Neural cell (in vitro differentiated cells): Measurements from ENCODE around the gene RIPOR1. TPM values are rescaled to one million over a fixed set of nuclear protein-coding genes. Genes with fewer than 3 reads are reported as not detected.

Source experiments
- H2AFZ ChIP-seq: fragments of 200-600, 300-800 bp; sonication (generic), shearing (Covaris generic); 2 replicates; pipeline ENCODE4 v1.6.0; 2014; ENCODE audit warnings: low read depth, mild to moderate bottlenecking, antibody characterized with exemption, low read length, moderate library complexity
- H3F3A ChIP-seq: fragments of 200-600 bp; shearing (Covaris generic); 2 replicates; pipeline ENCODE4 v1.6.1; 2016; ENCODE audit warnings: mild to moderate bottlenecking, moderate library complexity, mixed read lengths, antibody characterized with exemption, low read length; ENCODE audit not compliant: insufficient read depth, poor library complexity, severe bottlenecking
- H3K27ac ChIP-seq: fragments of 200-600, 300-800 bp; sonication (generic), shearing (Covaris generic); 2 replicates; pipeline ENCODE4 v1.5.1; 2014; ENCODE audit warnings: mild to moderate bottlenecking, low read length, moderate library complexity
- H3K27me3 ChIP-seq: fragments of 300-800, 200-600 bp; sonication (generic), shearing (Covaris generic); 2 replicates; pipeline ENCODE4 v1.6.0; 2014; ENCODE audit warnings: mild to moderate bottlenecking, low read depth, low read length, moderate library complexity; ENCODE audit not compliant: insufficient read depth
- H3K36me3 ChIP-seq: fragments of 300-800, 200-600 bp; sonication (generic), shearing (Covaris generic); 2 replicates; pipeline ENCODE4 v1.5.1; 2014; ENCODE audit warnings: mild to moderate bottlenecking, antibody characterized with exemption, low read length, moderate library complexity; ENCODE audit not compliant: insufficient read depth
- H3K4me2 ChIP-seq: fragments of 300-800, 200-600 bp; sonication (generic), shearing (Covaris generic); 2 replicates; pipeline ENCODE4 v1.6.0; 2014; ENCODE audit warnings: mild to moderate bottlenecking, low read length
- H3K4me3 ChIP-seq: fragments of 300-800, 200-600 bp; sonication (generic), shearing (Covaris generic); 2 replicates; pipeline ENCODE4 v1.5.1; 2014; ENCODE audit warnings: mild to moderate bottlenecking, low read length, moderate library complexity
- H3K79me2 ChIP-seq: fragments of 200-600 bp; shearing (Covaris generic); replicated peaks from 2 replicates; pipeline ENCODE4 v1.6.0; 2014; ENCODE audit warnings: mild to moderate bottlenecking, low read length, moderate library complexity; ENCODE audit not compliant: insufficient read depth
- H3K9ac ChIP-seq: fragments of 300-800, 200-600 bp; sonication (generic), shearing (Covaris generic); 2 replicates; pipeline ENCODE4 v1.6.1; 2016; ENCODE audit warnings: mild to moderate bottlenecking, low read length, mixed read lengths
- H3K9me2 ChIP-seq: fragments of 200-600 bp; shearing (Covaris generic); 2 replicates; pipeline ENCODE4 v1.6.1; 2016; ENCODE audit warnings: mild to moderate bottlenecking, low read length, mixed read lengths; ENCODE audit not compliant: insufficient read depth
- H3K9me3 ChIP-seq: fragments of 200-600, 300-800 bp; sonication (generic), shearing (Covaris generic); 2 replicates; pipeline ENCODE4 v1.6.1; 2016; ENCODE audit warnings: mild to moderate bottlenecking, mixed run types, low read length, moderate library complexity, mixed read lengths
- H4K20me1 ChIP-seq: fragments of 200-600 bp; shearing (Covaris generic); 2 replicates; pipeline ENCODE4 v1.6.1; 2016; ENCODE audit warnings: mild to moderate bottlenecking, mixed run types; ENCODE audit not compliant: insufficient read depth
- CTCF ChIP-seq: fragments of 450-650 bp; IDR thresholded peaks from 2 replicates; pipeline ENCODE4 v1.5.1; 2014; ENCODE audit warnings: antibody characterized with exemption, mild to moderate bottlenecking, moderate library complexity; ENCODE audit not compliant: poor library complexity, severe bottlenecking
- EP300 ChIP-seq: fragments of 450-650 bp; conservative IDR thresholded peaks from 2 replicates; pipeline ENCODE4 v1.6.1; 2014; ENCODE audit warnings: antibody characterized with exemption, mild to moderate bottlenecking, moderate library complexity; ENCODE audit not compliant: poor library complexity, severe bottlenecking
- EZH2 ChIP-seq: fragments of 200-600, 300-800 bp; shearing (Covaris generic), sonication (generic); IDR thresholded peaks from 2 replicates; pipeline ENCODE4 v1.6.1; 2014; ENCODE audit warnings: antibody characterized with exemption, low read length, borderline replicate concordance, mild to moderate bottlenecking; ENCODE audit not compliant: insufficient read depth, poor library complexity, severe bottlenecking
- MXI1 ChIP-seq: fragments of 450-650 bp; conservative IDR thresholded peaks from 2 replicates; pipeline ENCODE4 v1.6.1; 2014; ENCODE audit warnings: antibody characterized with exemption, mild to moderate bottlenecking; ENCODE audit not compliant: poor library complexity, severe bottlenecking
- POLR2AphosphoS5 ChIP-seq: IDR thresholded peaks from 2 replicates; pipeline ENCODE4 v1.6.1; 2012
- SMC3 ChIP-seq: fragments of 450-650 bp; conservative IDR thresholded peaks from 2 replicates; pipeline ENCODE4 v1.6.1; 2014; ENCODE audit warnings: antibody characterized with exemption, mild to moderate bottlenecking, moderate library complexity; ENCODE audit not compliant: poor library complexity
- TAF1 ChIP-seq: IDR thresholded peaks from 2 replicates; pipeline ENCODE4 v1.6.1; 2012; ENCODE audit warnings: low read depth
- polyA plus RNA-seq: library from polyadenylated mRNA; depleted of rRNA; stranded (reverse); fragments of >200 nt; gene quantifications from 2 replicates; pipeline ENCODE4 v1.2.3, GENCODE V29; 2014
- TF ChIP-seq, protein P1 (sequence below): IDR thresholded peaks from 2 replicates; pipeline ENCODE4 v1.6.1; 2012; ENCODE audit warnings: borderline replicate concordance

RIPOR1 gene
- polyA plus RNA-seq, 1 donor from 2014 or later = 13.2 TPM

DNA sequence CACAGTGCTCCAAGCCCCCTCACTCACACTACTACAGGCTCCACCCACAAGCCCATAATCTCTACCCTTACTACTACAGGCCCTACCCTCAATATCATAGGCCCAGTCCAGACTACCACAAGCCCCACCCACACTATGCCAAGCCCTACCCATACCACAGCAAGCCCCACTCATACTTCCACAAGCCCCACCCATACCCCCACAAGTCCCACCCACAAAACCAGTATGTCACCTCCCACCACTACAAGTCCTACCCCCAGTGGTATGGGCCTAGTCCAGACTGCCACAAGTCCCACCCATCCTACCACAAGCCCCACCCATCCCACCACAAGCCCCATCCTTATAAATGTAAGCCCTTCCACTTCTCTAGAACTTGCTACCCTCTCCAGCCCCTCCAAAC lies 13.8 kb downstream of the RIPOR1 start:
- H4K20me1 ChIP-seq = peaks cover 4% of the 10 kb centered on the region
- H3K4me3 ChIP-seq = no peak overlapping the region

DNA sequence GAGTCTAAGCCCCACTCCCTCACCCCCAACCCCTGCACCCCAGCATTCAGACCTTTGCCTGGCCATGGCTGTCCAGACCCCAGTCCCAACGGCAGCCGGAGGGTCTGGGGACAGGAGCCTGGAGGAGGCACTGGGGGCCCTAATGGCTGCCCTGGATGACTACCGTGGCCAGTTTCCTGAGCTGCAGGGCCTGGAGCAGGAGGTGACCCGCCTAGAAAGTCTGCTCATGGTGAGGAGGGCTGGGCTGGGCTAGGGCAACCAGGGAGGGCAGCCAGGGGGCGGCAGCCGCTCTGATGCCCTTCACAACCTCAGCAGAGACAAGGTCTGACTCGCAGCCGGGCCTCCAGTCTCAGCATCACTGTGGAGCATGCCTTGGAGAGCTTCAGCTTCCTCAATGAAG lies 14.4 kb downstream of the RIPOR1 start:
- Histone ChIP-seq H3K4me3 (no peak overlapping the region), H3K27me3 (peaks cover 2% of the 10 kb centered on the region), H2AFZ (no peak overlapping the region), H3K79me2 (no peaks in the 10 kb centered on the region), H3K36me3 (peaks cover 6% of the 10 kb centered on the region), H3K9me2 (no peaks in the 10 kb centered on the region), H3F3A (no peaks in the 10 kb centered on the region), H3K9me3 (no peaks in the 10 kb centered on the region), H3K9ac (no peak overlapping the region), H3K4me2 (no peak overlapping the region), H3K27ac (no peak overlapping the region), H4K20me1 (peaks cover 4% of the 10 kb centered on the region)
- TF ChIP-seq EP300 = no peak
- no peak for TF ChIP-seq MXI1
- TF ChIP-seq, protein P1, sequence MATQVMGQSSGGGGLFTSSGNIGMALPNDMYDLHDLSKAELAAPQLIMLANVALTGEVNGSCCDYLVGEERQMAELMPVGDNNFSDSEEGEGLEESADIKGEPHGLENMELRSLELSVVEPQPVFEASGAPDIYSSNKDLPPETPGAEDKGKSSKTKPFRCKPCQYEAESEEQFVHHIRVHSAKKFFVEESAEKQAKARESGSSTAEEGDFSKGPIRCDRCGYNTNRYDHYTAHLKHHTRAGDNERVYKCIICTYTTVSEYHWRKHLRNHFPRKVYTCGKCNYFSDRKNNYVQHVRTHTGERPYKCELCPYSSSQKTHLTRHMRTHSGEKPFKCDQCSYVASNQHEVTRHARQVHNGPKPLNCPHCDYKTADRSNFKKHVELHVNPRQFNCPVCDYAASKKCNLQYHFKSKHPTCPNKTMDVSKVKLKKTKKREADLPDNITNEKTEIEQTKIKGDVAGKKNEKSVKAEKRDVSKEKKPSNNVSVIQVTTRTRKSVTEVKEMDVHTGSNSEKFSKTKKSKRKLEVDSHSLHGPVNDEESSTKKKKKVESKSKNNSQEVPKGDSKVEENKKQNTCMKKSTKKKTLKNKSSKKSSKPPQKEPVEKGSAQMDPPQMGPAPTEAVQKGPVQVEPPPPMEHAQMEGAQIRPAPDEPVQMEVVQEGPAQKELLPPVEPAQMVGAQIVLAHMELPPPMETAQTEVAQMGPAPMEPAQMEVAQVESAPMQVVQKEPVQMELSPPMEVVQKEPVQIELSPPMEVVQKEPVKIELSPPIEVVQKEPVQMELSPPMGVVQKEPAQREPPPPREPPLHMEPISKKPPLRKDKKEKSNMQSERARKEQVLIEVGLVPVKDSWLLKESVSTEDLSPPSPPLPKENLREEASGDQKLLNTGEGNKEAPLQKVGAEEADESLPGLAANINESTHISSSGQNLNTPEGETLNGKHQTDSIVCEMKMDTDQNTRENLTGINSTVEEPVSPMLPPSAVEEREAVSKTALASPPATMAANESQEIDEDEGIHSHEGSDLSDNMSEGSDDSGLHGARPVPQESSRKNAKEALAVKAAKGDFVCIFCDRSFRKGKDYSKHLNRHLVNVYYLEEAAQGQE = no peak
- no peak for TF ChIP-seq TAF1
- no peak for TF ChIP-seq CTCF

More for the DNA sequence above, 13.8 kb downstream of the RIPOR1 start:
- Histone ChIP-seq H3F3A (no peaks in the 10 kb centered on the region), H3K36me3 (peaks cover 2% of the 10 kb centered on the region), H2AFZ (no peak overlapping the region), H3K9ac (no peak overlapping the region), H3K9me3 (no peaks in the 10 kb centered on the region), H3K9me2 (no peaks in the 10 kb centered on the region), H3K79me2 (no peaks in the 10 kb centered on the region), H3K27ac (no peak overlapping the region), H3K27me3 (peaks cover 5% of the 10 kb centered on the region), H3K4me2 (no peak overlapping the region)
- TF ChIP-seq SMC3 (no peak), POLR2AphosphoS5 (no peak)

- Histone ChIP-seq H3K4me2 (no peak overlapping the region), H3K27me3 (no peaks in the 10 kb centered on the region), H2AFZ (no peak overlapping the region), H4K20me1 (peaks cover 3% of the 10 kb centered on the region), H3K36me3 (peaks cover 6% of the 10 kb centered on the region), H3K79me2 (no peaks in the 10 kb centered on the region), H3F3A (no peaks in the 10 kb centered on the region), H3K27ac (no peak overlapping the region), H3K9me3 (no peaks in the 10 kb centered on the region), H3K4me3 (no peak overlapping the region), H3K9me2 (no peaks in the 10 kb centered on the region), H3K9ac (no peak overlapping the region)
- TF ChIP-seq EZH2 = no peak
Measured at GRCh38 chr16:67543582-67543981, 15.0 kb downstream of the RIPOR1 start.
